Loucy (cell line): ENCODE measurements around the gene IRX5.

Experiments
- H2AFZ ChIP-seq: fragments of 200-600 bp; sonication (generic); 2 replicates; pipeline ENCODE4 v1.6.0; 2016; ENCODE audit warnings: antibody characterized with exemption, mild to moderate bottlenecking, low read length, moderate library complexity
- H3F3A ChIP-seq: fragments of 200-600 bp; 2 replicates; pipeline ENCODE4 v1.6.0; 2016; ENCODE audit warnings: antibody characterized with exemption, low read depth, mild to moderate bottlenecking
- H3K27me3 ChIP-seq: fragments of 200-600 bp; sonication (generic); 2 replicates; pipeline ENCODE4 v1.6.1; 2014; ENCODE audit warnings: low read length, mild to moderate bottlenecking; ENCODE audit not compliant: insufficient read depth, poor library complexity, severe bottlenecking
- H3K36me3 ChIP-seq: fragments of 200-600 bp; sonication (generic); 2 replicates; pipeline ENCODE4 v1.6.1; 2016; ENCODE audit warnings: low read length; ENCODE audit not compliant: insufficient read depth
- H3K4me1 ChIP-seq: fragments of 200-600 bp; sonication (generic); 2 replicates; pipeline ENCODE4 v1.5.1; 2014; ENCODE audit warnings: low read length, mild to moderate bottlenecking; ENCODE audit not compliant: insufficient read depth, poor library complexity, severe bottlenecking
- H3K4me2 ChIP-seq: fragments of 200-600 bp; sonication (generic); 2 replicates; pipeline ENCODE4 v1.6.0; 2014; ENCODE audit warnings: antibody characterized with exemption, low read length, low read depth, mild to moderate bottlenecking; ENCODE audit not compliant: poor library complexity, severe bottlenecking
- H3K4me3 ChIP-seq: fragments of 200-600 bp; sonication (generic); 2 replicates; pipeline ENCODE4 v1.5.1; 2014; ENCODE audit warnings: low read length, mild to moderate bottlenecking, mixed read lengths; ENCODE audit not compliant: poor library complexity, severe bottlenecking
- H3K79me2 ChIP-seq: fragments of 200-600 bp; sonication (generic); 2 replicates; pipeline ENCODE4 v1.6.1; 2014; ENCODE audit warnings: low read length; ENCODE audit not compliant: insufficient read depth
- H3K9ac ChIP-seq: fragments of 200-600 bp; sonication (generic); 2 replicates; pipeline ENCODE4 v1.6.0; 2014; ENCODE audit warnings: mild to moderate bottlenecking, low read depth, low read length, moderate library complexity; ENCODE audit not compliant: poor library complexity, severe bottlenecking
- H3K9me2 ChIP-seq: fragments of 200-600 bp; sonication (generic); replicated peaks from 2 replicates; pipeline ENCODE4 v1.6.1; 2016; ENCODE audit warnings: low read depth, low read length, mixed read lengths
- H3K9me3 ChIP-seq: fragments of 200-600 bp; sonication (generic); 2 replicates; pipeline ENCODE4 v1.6.1; 2014; ENCODE audit warnings: mild to moderate bottlenecking, antibody characterized with exemption, low read length, low read depth; ENCODE audit not compliant: insufficient read depth
- H4K20me1 ChIP-seq: fragments of 200-600 bp; sonication (generic); 2 replicates; pipeline ENCODE4 v1.6.0; 2014; ENCODE audit warnings: antibody characterized with exemption, low read length, mild to moderate bottlenecking; ENCODE audit not compliant: insufficient read depth, poor library complexity, severe bottlenecking
- CTCF ChIP-seq: fragments of 200-600 bp; sonication (generic); conservative IDR thresholded peaks from 2 replicates; pipeline ENCODE4 v1.5.1; 2014; ENCODE audit warnings: mild to moderate bottlenecking, antibody characterized with exemption, low read length
- EZH2phosphoT487 ChIP-seq: fragments of 200-600 bp; IDR thresholded peaks from 2 replicates; pipeline ENCODE4 v1.6.1; 2018; ENCODE audit warnings: antibody characterized with exemption, mild to moderate bottlenecking, moderate library complexity, borderline replicate concordance

Gene IRX5

DNA sequence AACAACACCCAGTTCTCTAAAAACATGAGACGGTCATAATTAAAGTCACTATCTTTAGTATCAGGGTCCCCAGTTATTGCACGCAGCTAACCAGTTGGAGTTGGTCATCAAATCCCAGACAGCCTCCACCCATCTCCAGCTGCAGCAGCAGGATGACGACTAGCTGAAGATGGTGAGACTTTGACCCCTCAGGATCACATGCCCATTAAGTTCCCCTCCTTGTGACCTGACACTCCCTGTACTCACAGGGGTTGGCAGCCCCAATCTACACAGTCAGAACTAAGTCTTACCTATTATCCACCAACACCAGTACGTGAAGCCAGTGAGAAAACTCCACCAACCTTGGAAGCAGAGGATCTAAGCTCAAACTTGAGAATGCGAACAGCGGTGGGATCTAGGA lies 37.7 kb upstream of the IRX5 start:
- TF ChIP-seq CTCF (no peak), EZH2phosphoT487 (no peak)
- H3K9me2 ChIP-seq: no peaks in the 10 kb centered on the region

GRCh38 chr16:54897930-54898329 lies 32.7 kb upstream of the IRX5 start:
- H4K20me1 ChIP-seq: no peaks in the 10 kb centered on the region
- no peak overlapping the region for H2AFZ ChIP-seq

More for the DNA sequence above, 37.7 kb upstream of the IRX5 start:
- Histone ChIP-seq H3K4me3 (no peak overlapping the region), H3K36me3 (no peaks in the 10 kb centered on the region), H3F3A (no peaks in the 10 kb centered on the region), H3K9ac (no peak overlapping the region), H3K9me3 (no peaks in the 10 kb centered on the region), H3K79me2 (no peaks in the 10 kb centered on the region), H4K20me1 (no peaks in the 10 kb centered on the region), H3K4me2 (no peak overlapping the region), H3K27me3 (no peaks in the 10 kb centered on the region), H2AFZ (no peak overlapping the region), H3K4me1 (no peaks in the 10 kb centered on the region)

DNA sequence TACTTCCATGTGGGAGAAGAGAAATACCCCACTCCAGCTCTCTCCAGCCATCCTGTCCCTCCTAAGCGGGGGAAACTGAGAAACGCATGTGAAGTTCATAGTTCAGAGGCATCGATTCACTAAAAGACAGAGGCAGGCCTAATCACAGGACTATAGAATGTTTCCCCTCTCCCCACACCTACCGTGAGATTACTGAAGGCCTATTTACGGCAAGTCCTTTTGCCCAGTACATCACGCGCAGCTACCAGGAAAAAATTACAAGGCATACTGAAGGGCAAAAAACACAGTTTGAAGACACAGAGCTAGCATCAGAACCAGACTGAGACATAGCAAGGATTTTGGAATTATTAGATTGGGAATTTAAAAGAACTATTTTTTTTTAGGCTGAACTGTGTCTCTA lies 29.1 kb upstream of the IRX5 start:
- H3K9me3 ChIP-seq: no peaks in the 10 kb centered on the region
- TF ChIP-seq EZH2phosphoT487: no peak
- TF ChIP-seq CTCF: no peak
- no peak overlapping the region for H3K9ac ChIP-seq
- no peak overlapping the region for H3K4me2 ChIP-seq
- no peaks in the 10 kb centered on the region for H3K9me2 ChIP-seq
- H3K4me1 ChIP-seq: no peaks in the 10 kb centered on the region
- H3K4me3 ChIP-seq: no peak overlapping the region
- no peaks in the 10 kb centered on the region for H3K79me2 ChIP-seq
- H3K36me3 ChIP-seq: no peaks in the 10 kb centered on the region
- H4K20me1 ChIP-seq: no peaks in the 10 kb centered on the region
- no peaks in the 10 kb centered on the region for H3K27me3 ChIP-seq
- no peak overlapping the region for H2AFZ ChIP-seq
- no peaks in the 10 kb centered on the region for H3F3A ChIP-seq

More at GRCh38 chr16:54897930-54898329, 32.7 kb upstream of the IRX5 start:
- Histone ChIP-seq H3K4me1 (no peaks in the 10 kb centered on the region), H3K9me2 (no peaks in the 10 kb centered on the region), H3K79me2 (no peaks in the 10 kb centered on the region), H3K9me3 (no peaks in the 10 kb centered on the region), H3K27me3 (no peaks in the 10 kb centered on the region), H3K9ac (no peak overlapping the region), H3F3A (no peaks in the 10 kb centered on the region), H3K4me2 (no peak overlapping the region), H3K36me3 (no peaks in the 10 kb centered on the region), H3K4me3 (no peak overlapping the region)
- TF ChIP-seq CTCF: no peak
- no peak for TF ChIP-seq EZH2phosphoT487
